Activated B cell treated with CpG ODN at 0.5 μM for 24 hours (primary cell): ENCODE data around the gene ITPR3. TPM values are rescaled to one million over a fixed set of nuclear protein-coding genes. Genes with fewer than 3 reads are reported as not detected.
A peak's percentile ranks its signal among the peaks of the same experiment; 100 is the strongest.

Experiments
- ATAC-seq: fragments of 200-7000 bp; cut with Tn5 transposase; one replicate; pipeline ENCODE4 v1.10.0; 2021; ENCODE audit warnings: low read depth, mild to moderate bottlenecking, moderate library complexity
- CTCF ChIA-PET: fragments of 350-600 bp; sonication (Branson Sonifier 250); formaldehyde crosslinking; loops from one replicate; lab custom pipeline; 2021; ENCODE audit warnings: antibody characterized with exemption; lab: Charles Lee
- POLR2A ChIA-PET: fragments of 350-600 bp; sonication (Branson Sonifier 250); formaldehyde crosslinking; loops from one replicate; lab custom pipeline; 2021; ENCODE audit warnings: antibody characterized with exemption; lab: Charles Lee
- DNase-seq: peaks from one replicate; pipeline ENCODE4 v3.0.0; 2022
- H3K27ac Mint-ChIP-seq: one replicate; pipeline ENCODE4 v1.8.0; 2020; ENCODE audit warnings: mixed read lengths
- H3K27me3 Mint-ChIP-seq: one replicate; pipeline ENCODE4 v1.8.0; 2021; ENCODE audit warnings: mixed read lengths
- H3K36me3 Mint-ChIP-seq: one replicate; pipeline ENCODE4 v1.8.0; 2021; ENCODE audit warnings: low read depth, mixed read lengths
- H3K4me1 Mint-ChIP-seq: one replicate; pipeline ENCODE4 v1.8.0; 2021; ENCODE audit warnings: mixed read lengths
- H3K4me3 Mint-ChIP-seq: one replicate; pipeline ENCODE4 v1.8.0; 2020; ENCODE audit warnings: mild to moderate bottlenecking, mixed read lengths
- H3K9me3 Mint-ChIP-seq: one replicate; pipeline ENCODE4 v1.8.0; 2020; ENCODE audit warnings: mixed read lengths
- CTCF ChIP-seq: fragments of 200-600 bp; IDR thresholded peaks from one replicate; pipeline ENCODE4 v1.8.0; 2022; ENCODE audit warnings: antibody characterized with exemption, mild to moderate bottlenecking
- intact Hi-C: fragments of 100-400 bp; cut with micrococcal nuclease; formaldehyde crosslinking; loops from one replicate; pipeline ENCODE4 v1.15.1; 2024
- total RNA-seq: library from RNA; stranded (reverse); gene quantifications from 2 replicates; pipeline ENCODE4 v1.2.3, GENCODE V29; 2022

The ITPR3 gene
- total RNA-seq, 1 donor from 2014 or later: 35.5 TPM

GRCh38 chr6:33597551-33598322, 23.4 kb upstream of the ITPR3 start:
- H3K36me3 Mint-ChIP-seq: no peaks in the 10 kb centered on the region
- intact Hi-C loops: no loop called here
- CTCF ChIA-PET: interaction anchor here (2.0 kb wide), 1 partner anchor 10 kb away, joined by 9 read pairs; no protein-coding TSS in a partner anchor
- DNase-seq (no peak), ATAC-seq (no peak)
- no peaks in the 10 kb centered on the region for H3K9me3 Mint-ChIP-seq
- POLR2A ChIA-PET: interaction anchor here (0.7 to 1.7 kb wide), 6 partner anchors 9 to 114 kb away, joined by 3 to 9 read pairs (median 4); partner anchors contain the start of genes ITPR3 and UQCC2
- H3K27me3 Mint-ChIP-seq: no peaks in the 10 kb centered on the region
- H3K4me1 Mint-ChIP-seq: peaks cover 40% of the 10 kb centered on the region
- no peak overlapping the region for H3K4me3 Mint-ChIP-seq
- TF ChIP-seq CTCF: no peak
- peak overlapping the region; percentile 35 for H3K27ac Mint-ChIP-seq

GRCh38 chr6:33599413-33599938, 21.6 kb upstream of the ITPR3 start:
- ChIA-PET POLR2A (interaction anchor here (0.7 kb wide), 2 partner anchors 168 to 548 kb away, joined by 4 to 8 read pairs; no protein-coding TSS in a partner anchor), CTCF (interaction anchor here (0.9 kb wide), 1 partner anchor 8 kb away, joined by 3 read pairs; no protein-coding TSS in a partner anchor)
- no peak for TF ChIP-seq CTCF
- no peak for DNase-seq
- Mint-ChIP-seq H3K9me3 (no peaks in the 10 kb centered on the region), H3K4me3 (no peak overlapping the region), H3K4me1 (peaks cover 30% of the 10 kb centered on the region), H3K36me3 (no peaks in the 10 kb centered on the region), H3K27me3 (no peaks in the 10 kb centered on the region), H3K27ac (no peak overlapping the region)
- intact Hi-C loops: no loop called here
- ATAC-seq: no peak

- ATAC-seq: no peak
- Mint-ChIP-seq H3K4me3 (no peak overlapping the region), H3K36me3 (no peaks in the 10 kb centered on the region), H3K27me3 (no peaks in the 10 kb centered on the region), H3K4me1 (peaks cover 22% of the 10 kb centered on the region), H3K27ac (no peak overlapping the region), H3K9me3 (no peaks in the 10 kb centered on the region)
- CTCF ChIA-PET: no interaction called here
- POLR2A ChIA-PET: interaction anchor here (0.6 kb wide), 1 partner anchor 8 kb away, joined by 3 read pairs; no protein-coding TSS in a partner anchor
- intact Hi-C loops: no loop called here
- TF ChIP-seq CTCF: no peak
- DNase-seq: no peak
Measured at GRCh38 chr6:33600761-33601160, 20.4 kb upstream of the ITPR3 start.

GRCh38 chr6:33602180-33602579, 18.9 kb upstream of the ITPR3 start:
- TF ChIP-seq CTCF: no peak
- Mint-ChIP-seq H3K36me3 (no peaks in the 10 kb centered on the region), H3K27ac (no peak overlapping the region), H3K9me3 (no peaks in the 10 kb centered on the region), H3K4me1 (peaks cover 14% of the 10 kb centered on the region), H3K4me3 (no peak overlapping the region), H3K27me3 (no peaks in the 10 kb centered on the region)
- DNase-seq (no peak), ATAC-seq (no peak)
- CTCF ChIA-PET: no interaction called here
- intact Hi-C loops: no loop called here
- POLR2A ChIA-PET: no interaction called here
